Activated CD4-positive, alpha-beta memory T cell treated with anti-CD3 and anti-CD28 coated beads for 36 hours (primary cell): Measurements from ENCODE around the gene RHBDL1. TPM values are rescaled to one million over a fixed set of nuclear protein-coding genes. Genes with fewer than 3 reads are reported as not detected.

Source experiments
- CTCF ChIA-PET: fragments of 350-600 bp; sonication (Branson Sonifier 250); formaldehyde crosslinking; loops from one replicate; lab custom pipeline; 2021; ENCODE audit warnings: antibody characterized with exemption, inconsistent platforms; lab: Charles Lee
- POLR2A ChIA-PET: fragments of 350-600 bp; sonication (Branson Sonifier 250); formaldehyde crosslinking; loops from one replicate; lab custom pipeline; 2021; ENCODE audit warnings: antibody characterized with exemption; lab: Charles Lee
- DNase-seq: peaks from one replicate; pipeline ENCODE4 v3.0.0-alpha.2; 2020
- H3K27ac Mint-ChIP-seq: one replicate; pipeline ENCODE4 v1.8.0; 2021; ENCODE audit warnings: mixed read lengths
- H3K27me3 Mint-ChIP-seq: one replicate; pipeline ENCODE4 v1.8.0; 2021; ENCODE audit warnings: mixed read lengths
- H3K36me3 Mint-ChIP-seq: one replicate; pipeline ENCODE4 v1.8.0; 2021; ENCODE audit warnings: mixed read lengths
- H3K4me1 Mint-ChIP-seq: one replicate; pipeline ENCODE4 v1.8.0; 2021; ENCODE audit warnings: low read depth, mixed read lengths
- H3K4me3 Mint-ChIP-seq: one replicate; pipeline ENCODE4 v1.8.0; 2021; ENCODE audit warnings: mild to moderate bottlenecking, mixed read lengths
- H3K9me3 Mint-ChIP-seq: one replicate; pipeline ENCODE4 v1.8.0; 2021; ENCODE audit warnings: mixed read lengths
- intact Hi-C: fragments of 100-400 bp; cut with micrococcal nuclease; formaldehyde crosslinking; loops from one replicate; pipeline ENCODE4 v1.15.1; 2023
- total RNA-seq, 2 experiments: library from RNA; stranded (reverse); gene quantifications; one replicate each; pipeline ENCODE4 v1.2.3, GENCODE V29; 2021

RHBDL1 gene
- total RNA-seq, 2 experiments from 2014 or later = 0.57 to 0.82 TPM

DNA sequence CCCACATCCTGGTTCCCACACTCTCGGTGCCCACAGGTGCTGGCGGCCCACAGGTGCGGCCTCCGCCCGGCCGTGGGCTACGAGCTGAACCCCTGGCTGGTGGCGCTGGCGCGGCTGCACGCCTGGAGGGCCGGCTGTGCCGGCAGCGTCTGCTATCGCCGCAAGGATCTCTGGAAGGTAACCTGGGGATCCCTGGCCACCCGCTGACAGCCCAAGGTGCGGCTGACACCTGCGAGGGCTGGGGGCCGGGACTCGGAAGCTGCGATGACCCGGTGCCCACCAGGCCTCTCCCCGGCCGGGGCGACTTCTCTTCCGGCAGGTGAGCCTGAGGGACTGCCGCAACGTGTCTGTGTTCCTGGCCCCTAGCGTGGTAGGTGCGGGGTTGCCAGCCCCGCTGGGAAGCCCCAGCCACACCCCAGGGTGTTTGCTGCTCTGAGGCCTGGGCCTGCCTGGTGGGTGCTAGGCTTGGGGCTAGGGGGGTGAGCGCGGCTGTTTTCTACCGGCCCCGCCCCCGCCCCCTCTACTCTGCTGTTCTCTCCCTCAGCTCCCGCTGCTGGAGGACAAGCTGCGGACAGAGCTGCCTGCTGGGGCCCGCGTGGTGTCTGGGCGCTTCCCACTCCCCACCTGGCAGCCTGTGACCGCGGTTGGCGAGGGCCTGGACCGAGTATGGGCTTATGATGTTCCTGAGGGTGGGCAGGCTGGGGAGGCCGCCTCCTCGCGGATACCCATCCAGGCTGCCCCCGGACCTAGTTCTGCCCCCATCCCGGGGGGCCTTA, 46.5 kb downstream of the RHBDL1 start:
- no peaks in the 10 kb centered on the region for H3K36me3 Mint-ChIP-seq
- H3K27me3 Mint-ChIP-seq = no peaks in the 10 kb centered on the region
- no peaks in the 10 kb centered on the region for H3K9me3 Mint-ChIP-seq
- H3K27ac Mint-ChIP-seq = no peak overlapping the region
- no peak overlapping the region for H3K4me3 Mint-ChIP-seq
- H3K4me1 Mint-ChIP-seq = peaks cover 14% of the 10 kb centered on the region
- CTCF ChIA-PET = interaction anchor here (0.6 to 3.0 kb wide), 9 partner anchors 8 to 984 kb away, joined by 3 to 33 read pairs (median 15); partner anchors contain the start of genes CHTF18, CIAO3, MAPK8IP3 and RPUSD1
- POLR2A ChIA-PET = interaction anchor here (0.8 to 2.6 kb wide), 5 partner anchors 9 to 31 kb away, joined by 3 to 14 read pairs (median 4); partner anchors contain the start of gene CIAO3
- DNase-seq = no peak
- intact Hi-C loops = loop anchor here (2.0 kb wide), 1 partner anchor 15 kb away; no protein-coding TSS in a partner anchor

GRCh38 chr16:722835-723633, 47.6 kb downstream of the RHBDL1 start:
- Mint-ChIP-seq H3K4me3 (no peak overlapping the region), H3K27me3 (no peaks in the 10 kb centered on the region), H3K4me1 (peaks cover 14% of the 10 kb centered on the region), H3K36me3 (no peaks in the 10 kb centered on the region), H3K27ac (no peak overlapping the region), H3K9me3 (no peaks in the 10 kb centered on the region)
- POLR2A ChIA-PET = interaction anchor here (2.4 kb wide), 1 partner anchor 12 kb away, joined by 10 read pairs; no protein-coding TSS in a partner anchor
- intact Hi-C loops = no loop called here
- CTCF ChIA-PET = interaction anchor here (1.3 to 2.9 kb wide), 4 partner anchors 10 to 18 kb away, joined by 4 to 21 read pairs (median 4); partner anchors contain the start of gene CIAO3
- DNase-seq = no peak

GRCh38 chr16:723695-724094, 48.2 kb downstream of the RHBDL1 start:
- ChIA-PET CTCF (interaction anchor here (1.5 kb wide), 2 partner anchors 9 to 12 kb away, joined by 4 read pairs; no protein-coding TSS in a partner anchor), POLR2A (no interaction called here)
- Mint-ChIP-seq H3K4me1 (peaks cover 14% of the 10 kb centered on the region), H3K4me3 (no peak overlapping the region), H3K27ac (no peak overlapping the region), H3K9me3 (no peaks in the 10 kb centered on the region), H3K27me3 (no peaks in the 10 kb centered on the region), H3K36me3 (no peaks in the 10 kb centered on the region)
- DNase-seq = no peak
- intact Hi-C loops = no loop called here

DNA sequence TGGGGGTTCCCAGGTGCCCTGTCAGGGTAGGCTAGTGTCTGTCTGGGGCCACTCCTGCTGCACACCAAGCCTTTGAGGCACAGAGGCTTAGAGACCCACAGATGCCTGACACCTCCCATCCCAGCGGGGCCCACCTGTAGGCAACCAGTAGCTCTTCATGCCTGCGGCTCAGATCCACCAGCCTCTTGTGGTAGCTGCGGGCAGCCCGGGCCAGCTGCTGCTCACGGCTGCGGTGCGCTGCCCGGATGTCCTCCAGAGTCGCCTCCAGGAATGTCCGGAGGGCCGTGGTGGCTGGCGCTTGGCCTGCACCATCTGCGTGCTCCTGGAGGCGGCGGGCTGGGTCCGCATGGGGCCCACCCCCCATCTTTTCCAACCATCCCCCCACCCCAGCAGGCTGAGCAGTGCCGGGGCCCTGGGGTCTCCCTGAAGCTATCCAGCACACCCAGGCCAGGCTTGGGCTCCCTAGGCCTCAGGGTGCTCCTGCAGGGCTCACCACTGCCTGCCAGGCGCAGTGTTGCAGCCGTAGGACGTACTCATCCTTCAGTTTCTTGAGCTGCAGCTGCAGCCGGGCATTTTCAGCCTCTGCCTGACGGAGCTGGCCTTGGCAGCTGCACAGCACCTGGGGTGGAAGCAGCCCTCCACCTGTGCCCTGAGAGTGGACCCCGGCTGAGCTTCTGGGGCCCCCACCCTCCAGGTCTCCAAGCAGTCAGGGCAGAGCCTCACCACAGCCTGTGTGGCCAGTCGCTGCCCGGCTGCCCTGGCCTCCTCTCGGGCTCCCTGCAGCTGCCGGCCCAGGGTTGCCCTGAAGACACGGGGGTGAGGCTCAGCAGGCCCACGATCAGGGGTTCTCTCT, 48.9 kb downstream of the RHBDL1 start:
- H3K4me3 Mint-ChIP-seq = no peak overlapping the region
- no peaks in the 10 kb centered on the region for H3K27me3 Mint-ChIP-seq
- H3K4me1 Mint-ChIP-seq = peaks cover 8% of the 10 kb centered on the region
- intact Hi-C loops = no loop called here
- no peak for DNase-seq
- no peak overlapping the region for H3K27ac Mint-ChIP-seq
- CTCF ChIA-PET = interaction anchor here (0.6 to 2.3 kb wide), 6 partner anchors 9 to 558 kb away, joined by 3 to 12 read pairs (median 4); partner anchors contain the start of gene METRN
- H3K36me3 Mint-ChIP-seq = no peaks in the 10 kb centered on the region
- POLR2A ChIA-PET = interaction anchor here (1.3 to 3.2 kb wide), 2 partner anchors 9 to 12 kb away, joined by 5 to 9 read pairs; no protein-coding TSS in a partner anchor
- no peaks in the 10 kb centered on the region for H3K9me3 Mint-ChIP-seq

DNA sequence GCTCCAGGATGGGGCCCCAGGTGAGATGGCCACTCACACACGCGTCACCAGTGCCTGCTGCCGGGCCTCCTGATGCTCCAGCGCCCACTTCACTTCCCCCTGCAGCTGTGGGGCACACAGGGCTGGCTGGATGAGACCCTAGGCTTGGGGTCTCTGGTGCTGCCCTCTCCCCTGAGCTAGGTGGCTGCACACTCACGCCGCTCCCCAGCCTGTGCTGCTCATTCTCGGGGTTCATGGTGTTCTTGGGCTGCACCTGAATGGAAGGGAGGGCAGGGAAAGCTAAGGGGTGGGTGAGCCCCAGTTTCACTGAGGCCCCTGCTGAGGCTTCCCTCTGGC, 49.5 kb downstream of the RHBDL1 start:
- peaks cover 4% of the 10 kb centered on the region for H3K4me1 Mint-ChIP-seq
- no peaks in the 10 kb centered on the region for H3K27me3 Mint-ChIP-seq
- no peaks in the 10 kb centered on the region for H3K9me3 Mint-ChIP-seq
- no peak overlapping the region for H3K27ac Mint-ChIP-seq
- POLR2A ChIA-PET = interaction anchor here (1.3 to 3.2 kb wide), 2 partner anchors 9 to 11 kb away, joined by 5 to 9 read pairs; no protein-coding TSS in a partner anchor
- no peaks in the 10 kb centered on the region for H3K36me3 Mint-ChIP-seq
- DNase-seq = no peak
- H3K4me3 Mint-ChIP-seq = no peak overlapping the region
- CTCF ChIA-PET = interaction anchor here (0.6 to 2.3 kb wide), 5 partner anchors 8 to 557 kb away, joined by 3 to 12 read pairs (median 4); partner anchors contain the start of gene METRN
- intact Hi-C loops = no loop called here

GRCh38 chr16:725463-726187, 50.2 kb downstream of the RHBDL1 start:
- Mint-ChIP-seq H3K36me3 (no peaks in the 10 kb centered on the region), H3K4me1 (no peaks in the 10 kb centered on the region), H3K9me3 (no peaks in the 10 kb centered on the region), H3K27ac (no peak overlapping the region), H3K27me3 (no peaks in the 10 kb centered on the region), H3K4me3 (no peak overlapping the region)
- DNase-seq = no peak
- intact Hi-C loops = no loop called here
- POLR2A ChIA-PET = interaction anchor here (1.1 to 3.2 kb wide), 3 partner anchors 10 to 30 kb away, joined by 3 to 9 read pairs (median 5); no protein-coding TSS in a partner anchor
- CTCF ChIA-PET = interaction anchor here (1.5 to 2.3 kb wide), 4 partner anchors 10 to 16 kb away, joined by 5 to 12 read pairs (median 8); partner anchors contain the start of genes CIAO3 and METRN

DNA sequence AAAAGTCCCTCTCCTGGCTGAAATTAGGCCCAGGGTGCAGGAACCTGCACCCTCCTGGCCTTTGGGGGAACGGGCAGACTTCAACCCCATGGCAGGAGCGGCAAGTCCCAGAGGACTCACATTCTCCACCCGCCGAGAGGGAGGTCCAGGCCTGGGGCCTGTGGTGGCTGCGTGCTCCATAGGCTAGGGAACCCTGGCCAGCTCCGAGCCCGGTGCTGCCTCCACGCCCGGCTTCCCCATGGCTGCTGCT, 50.6 kb downstream of the RHBDL1 start:
- intact Hi-C loops = no loop called here
- Mint-ChIP-seq H3K27me3 (no peaks in the 10 kb centered on the region), H3K4me3 (no peak overlapping the region), H3K27ac (no peak overlapping the region), H3K4me1 (no peaks in the 10 kb centered on the region), H3K9me3 (no peaks in the 10 kb centered on the region), H3K36me3 (no peaks in the 10 kb centered on the region)
- POLR2A ChIA-PET = interaction anchor here (0.6 to 3.2 kb wide), 3 partner anchors 10 to 30 kb away, joined by 3 to 9 read pairs (median 3); no protein-coding TSS in a partner anchor
- CTCF ChIA-PET = interaction anchor here (1.5 to 2.3 kb wide), 4 partner anchors 10 to 15 kb away, joined by 5 to 12 read pairs (median 8); partner anchors contain the start of genes CIAO3 and METRN
- no peak for DNase-seq

DNA sequence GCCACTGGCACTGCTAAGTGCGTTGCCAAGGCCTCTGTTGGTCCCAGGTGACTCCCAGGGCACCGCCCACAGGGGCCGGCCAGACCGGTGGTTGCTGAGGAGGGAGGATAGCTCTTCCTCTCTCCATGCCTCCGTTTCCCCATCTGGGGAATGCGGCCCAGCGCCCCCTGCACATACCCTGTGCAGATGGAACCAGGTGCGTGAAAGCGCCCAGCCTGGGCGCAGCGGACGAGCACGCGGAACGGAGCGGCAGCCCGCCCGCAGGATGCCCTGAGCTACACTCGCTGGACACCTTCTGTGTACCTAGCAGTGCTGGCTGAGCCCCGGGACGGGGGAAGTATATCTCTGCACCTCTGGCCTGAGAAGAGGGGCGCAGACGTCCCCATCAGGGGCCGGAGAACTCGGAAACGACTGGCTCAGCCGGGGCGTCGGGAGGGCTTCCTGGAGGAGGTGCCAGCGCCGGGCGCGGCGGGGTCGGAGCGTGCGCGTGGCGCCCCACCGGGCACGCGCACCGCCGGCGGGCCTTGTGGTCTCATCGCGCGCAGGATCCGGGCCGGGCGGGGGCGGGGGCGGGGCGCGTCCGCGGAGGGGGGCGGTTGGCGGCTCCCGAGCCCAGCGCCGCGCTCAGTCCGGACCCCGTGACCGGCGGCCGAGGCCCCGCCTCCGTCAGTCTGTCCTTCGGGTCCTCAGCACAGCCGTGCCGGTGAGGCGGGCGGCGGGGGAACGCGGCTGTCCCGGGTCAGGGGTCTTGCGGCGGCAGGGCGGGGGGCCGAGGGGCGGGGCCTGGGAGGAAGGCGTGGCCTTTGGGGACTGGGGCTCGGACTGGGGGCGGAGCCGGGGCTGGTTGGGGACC, 51.2 kb downstream of the RHBDL1 start, which contains the start of the genes CCDC78 and HAGHL:
Gene CCDC78, minus strand, starts transcription at position 6 of the 853 bp plus-strand sequence. CDS start 76 bp downstream, outside the sequence.
Gene HAGHL, plus strand, starts transcription at position 669 of the 853 bp plus-strand sequence. CDS start 404 bp downstream, outside the sequence.
- Mint-ChIP-seq H3K4me3 (peak within 1 kb of the TSS; percentile 56), H3K36me3 (no peaks in the 10 kb centered on the region), H3K27ac (no peak within 1 kb of the TSS), H3K27me3 (no peaks in the 10 kb centered on the region), H3K9me3 (no peaks in the 10 kb centered on the region), H3K4me1 (no peaks in the 10 kb centered on the region)
- ChIA-PET CTCF (interaction anchor here (1.5 to 2.7 kb wide), 4 partner anchors 9 to 14 kb away, joined by 5 to 11 read pairs (median 8); partner anchors contain the start of genes CIAO3 and METRN), POLR2A (interaction anchor here (0.6 to 3.2 kb wide), 3 partner anchors 11 to 31 kb away, joined by 3 to 9 read pairs (median 3); no protein-coding TSS in a partner anchor)
- DNase-seq = peak; percentile 70
- intact Hi-C loops = no loop called here

- intact Hi-C loops = no loop called here
- no peaks in the 10 kb centered on the region for H3K9me3 Mint-ChIP-seq
- no peak overlapping the region for H3K27ac Mint-ChIP-seq
- no peaks in the 10 kb centered on the region for H3K4me1 Mint-ChIP-seq
- no peaks in the 10 kb centered on the region for H3K36me3 Mint-ChIP-seq
- H3K27me3 Mint-ChIP-seq = no peaks in the 10 kb centered on the region
- ChIA-PET POLR2A (interaction anchor here (1.6 to 3.2 kb wide), 3 partner anchors 12 to 61 kb away, joined by 5 to 9 read pairs (median 8); partner anchors contain the start of genes CHTF18, CIAO3 and RPUSD1), CTCF (interaction anchor here (0.9 to 5.5 kb wide), 3 partner anchors 7 to 58 kb away, joined by 3 to 33 read pairs (median 11); partner anchors contain the start of genes ANTKMT and METRN)
- peak overlapping the region; percentile 48 for H3K4me3 Mint-ChIP-seq
- no peak for DNase-seq
Measured at GRCh38 chr16:727291-727977, 52.0 kb downstream of the RHBDL1 start.
